Measurements from ENCODE around the gene TMED10. TPM values are rescaled to one million over a fixed set of nuclear protein-coding genes. Genes with fewer than 3 reads are reported as not detected.
"Not testable (repeated sequence)": the region's sequence is repeated elsewhere in the genome, so short reads cannot be mapped to it uniquely, and the experiment has no call there.

Gene TMED10
- total RNA-seq, 1 donor from 2014 or later: 122 TPM

DNA sequence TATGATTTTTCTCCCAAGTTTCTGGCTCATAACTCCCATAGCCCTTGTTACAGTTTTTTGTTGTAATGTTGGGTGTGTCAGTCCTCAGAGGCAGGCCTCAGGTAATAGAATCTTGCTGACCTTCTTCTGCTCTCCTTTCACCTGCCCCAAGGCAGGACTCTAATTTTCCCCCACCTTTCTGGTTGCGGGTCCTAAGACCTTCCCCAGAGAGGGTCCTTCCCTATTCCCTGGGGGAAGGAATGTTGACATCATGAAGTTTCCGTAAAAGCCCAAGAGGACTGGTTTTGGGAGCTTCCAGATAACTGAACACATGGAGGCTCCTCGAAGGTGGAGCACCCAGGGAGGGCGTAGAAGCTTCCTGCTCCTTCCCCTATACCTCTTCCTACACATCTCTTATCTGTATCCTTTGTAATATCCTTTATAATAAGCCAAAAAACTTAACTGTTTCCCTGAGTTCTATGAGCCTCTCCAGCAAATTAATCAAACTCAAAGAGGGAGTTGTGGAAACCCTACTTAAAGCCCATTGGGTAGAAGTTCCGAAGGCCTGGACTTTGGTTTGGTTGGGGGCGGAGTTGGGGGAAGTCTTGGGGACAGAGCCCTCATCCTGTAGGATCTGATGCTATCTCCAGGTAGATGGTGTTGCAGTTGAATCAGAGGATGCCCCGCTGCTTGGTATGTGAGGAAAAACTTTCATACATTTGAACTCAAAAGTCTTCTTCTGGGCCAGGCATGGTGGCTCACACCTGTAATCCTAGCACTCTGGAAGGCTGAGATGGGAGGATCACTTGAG lies 9.0 kb upstream of the TMED10 start:
- TF ChIP-seq, protein P1, sequence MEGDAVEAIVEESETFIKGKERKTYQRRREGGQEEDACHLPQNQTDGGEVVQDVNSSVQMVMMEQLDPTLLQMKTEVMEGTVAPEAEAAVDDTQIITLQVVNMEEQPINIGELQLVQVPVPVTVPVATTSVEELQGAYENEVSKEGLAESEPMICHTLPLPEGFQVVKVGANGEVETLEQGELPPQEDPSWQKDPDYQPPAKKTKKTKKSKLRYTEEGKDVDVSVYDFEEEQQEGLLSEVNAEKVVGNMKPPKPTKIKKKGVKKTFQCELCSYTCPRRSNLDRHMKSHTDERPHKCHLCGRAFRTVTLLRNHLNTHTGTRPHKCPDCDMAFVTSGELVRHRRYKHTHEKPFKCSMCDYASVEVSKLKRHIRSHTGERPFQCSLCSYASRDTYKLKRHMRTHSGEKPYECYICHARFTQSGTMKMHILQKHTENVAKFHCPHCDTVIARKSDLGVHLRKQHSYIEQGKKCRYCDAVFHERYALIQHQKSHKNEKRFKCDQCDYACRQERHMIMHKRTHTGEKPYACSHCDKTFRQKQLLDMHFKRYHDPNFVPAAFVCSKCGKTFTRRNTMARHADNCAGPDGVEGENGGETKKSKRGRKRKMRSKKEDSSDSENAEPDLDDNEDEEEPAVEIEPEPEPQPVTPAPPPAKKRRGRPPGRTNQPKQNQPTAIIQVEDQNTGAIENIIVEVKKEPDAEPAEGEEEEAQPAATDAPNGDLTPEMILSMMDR (conservative IDR thresholded peaks at IDR 0.05; ENCODE audit: low read depth, low read length): no peak
- DNase-seq (ENCODE audit: low read depth): no peak
- no peak overlapping the region for H3K4me3 ChIP-seq (ENCODE audit: low read depth, low read length)

DNA sequence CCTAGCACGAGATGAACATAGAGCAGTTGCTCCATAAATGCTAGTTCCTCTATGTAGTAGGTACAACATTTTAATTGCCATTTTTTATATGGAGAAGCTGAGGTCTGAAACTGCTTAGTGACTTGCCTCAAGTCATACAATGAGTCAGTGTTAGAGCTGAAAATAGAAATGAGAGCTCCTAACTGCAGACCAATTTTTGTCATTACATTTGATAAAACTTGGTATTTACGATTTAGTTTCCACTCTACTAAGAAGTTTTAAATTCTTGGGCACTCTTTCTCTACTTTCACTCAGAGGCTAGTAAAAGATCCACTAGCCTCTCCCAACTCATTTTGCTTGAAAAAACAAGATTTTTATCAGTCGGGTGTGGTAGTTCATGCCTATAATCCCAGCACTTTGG lies 8.1 kb upstream of the TMED10 start:
- TF ChIP-seq, protein P1 (conservative IDR thresholded peaks at IDR 0.05; ENCODE audit: low read depth, low read length): no peak

DNA sequence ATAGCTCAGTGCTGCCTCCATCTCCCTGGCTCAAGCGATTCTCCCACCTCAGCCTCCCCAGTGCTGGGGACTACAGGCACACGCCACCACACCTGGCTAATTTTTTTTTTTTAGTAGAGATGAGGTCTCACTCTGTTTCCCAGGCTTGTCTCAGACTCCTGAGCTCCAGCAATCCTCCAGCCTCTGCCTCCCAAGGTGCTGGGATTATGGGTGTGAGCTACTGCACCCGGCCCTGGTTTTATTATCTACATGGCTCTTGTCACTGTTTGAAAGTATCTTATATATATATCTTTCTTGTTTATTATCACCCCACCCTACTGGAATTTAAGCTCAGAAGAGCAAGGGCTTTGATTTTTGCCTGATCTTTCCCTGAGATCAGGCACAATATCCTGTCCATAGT lies 7.6 kb upstream of the TMED10 start:
- DNase-seq (ENCODE audit: low read depth): no peak

More for the DNA sequence above, 8.1 kb upstream of the TMED10 start:
- DNase-seq (ENCODE audit: low read depth): no peak
- no peak overlapping the region for H3K4me3 ChIP-seq (ENCODE audit: low read depth, low read length)

DNA sequence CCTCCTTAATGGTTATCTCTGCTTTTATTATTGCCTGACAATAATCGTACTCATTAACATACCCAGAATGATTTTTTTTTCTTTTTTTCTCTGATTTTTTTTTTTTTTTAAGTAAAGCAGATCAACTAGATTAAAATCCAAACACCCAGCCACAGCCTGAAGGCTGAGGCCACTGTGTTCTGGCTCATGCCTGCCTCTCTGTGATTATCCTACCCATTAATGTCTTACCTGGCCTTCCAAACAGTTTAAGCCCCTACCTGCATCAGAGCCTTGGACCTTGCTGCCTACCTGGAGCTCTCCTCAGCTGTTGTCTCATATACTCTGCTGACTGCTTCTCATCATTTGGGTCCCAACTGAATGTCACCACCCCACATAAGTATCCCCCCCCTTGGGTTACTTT lies 6.8 kb upstream of the TMED10 start:
- no peak for DNase-seq (ENCODE audit: low read depth)
- no peak overlapping the region for H3K4me3 ChIP-seq (ENCODE audit: low read depth, low read length)
- TF ChIP-seq, protein P1 (conservative IDR thresholded peaks at IDR 0.05; ENCODE audit: low read depth, low read length): no peak

More for the DNA sequence above, 7.6 kb upstream of the TMED10 start:
- TF ChIP-seq, protein P1 (conservative IDR thresholded peaks at IDR 0.05; ENCODE audit: low read depth, low read length): no peak
- H3K4me3 ChIP-seq (ENCODE audit: low read depth, low read length): no peak overlapping the region

DNA sequence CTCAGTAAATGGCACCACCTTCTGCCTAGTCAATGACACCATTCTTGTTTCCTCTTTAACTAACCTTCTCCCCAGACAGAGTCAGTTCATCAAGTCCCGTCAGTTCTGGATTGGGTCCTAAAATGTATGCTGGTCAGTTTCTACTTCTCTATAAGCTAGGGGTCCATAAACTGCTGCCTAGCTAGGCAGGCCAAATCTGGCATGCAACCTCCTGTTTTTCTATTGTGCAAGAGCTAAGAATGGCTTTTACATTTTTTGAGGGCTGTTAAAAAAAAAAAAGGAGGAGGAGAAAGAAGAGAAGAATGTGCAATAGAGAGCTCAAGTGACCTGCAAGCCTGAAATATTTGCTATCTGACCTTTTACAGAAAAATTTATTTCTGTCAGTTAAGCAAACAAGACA lies 6.4 kb upstream of the TMED10 start:
- no peak overlapping the region for H3K4me3 ChIP-seq (ENCODE audit: low read depth, low read length)
- TF ChIP-seq, protein P1 (conservative IDR thresholded peaks at IDR 0.05; ENCODE audit: low read depth, low read length): no peak
- DNase-seq (ENCODE audit: low read depth): no peak

DNA sequence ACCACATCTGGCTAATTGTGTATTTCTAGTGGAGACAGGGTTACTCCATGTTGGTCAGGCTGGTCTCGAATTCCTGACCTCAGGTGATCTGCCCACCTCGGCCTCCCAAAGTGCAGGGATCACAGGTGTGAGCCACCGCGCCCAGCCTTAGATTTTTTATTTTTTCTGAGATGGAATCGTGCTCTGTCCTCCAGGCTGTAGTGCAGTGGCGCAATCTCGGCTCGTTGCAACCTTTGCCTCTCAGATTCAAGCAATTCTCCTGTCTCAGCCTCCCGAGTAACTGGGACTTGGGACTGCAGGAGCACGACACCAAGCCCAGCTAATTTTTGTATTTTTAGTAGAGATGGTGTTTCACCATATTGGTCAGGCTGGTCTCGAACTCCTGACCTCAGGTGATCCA lies 5.8 kb upstream of the TMED10 start:
- not testable (repeated sequence) for H3K4me3 ChIP-seq (ENCODE audit: low read depth, low read length); DNase-seq (ENCODE audit: low read depth)

DNA sequence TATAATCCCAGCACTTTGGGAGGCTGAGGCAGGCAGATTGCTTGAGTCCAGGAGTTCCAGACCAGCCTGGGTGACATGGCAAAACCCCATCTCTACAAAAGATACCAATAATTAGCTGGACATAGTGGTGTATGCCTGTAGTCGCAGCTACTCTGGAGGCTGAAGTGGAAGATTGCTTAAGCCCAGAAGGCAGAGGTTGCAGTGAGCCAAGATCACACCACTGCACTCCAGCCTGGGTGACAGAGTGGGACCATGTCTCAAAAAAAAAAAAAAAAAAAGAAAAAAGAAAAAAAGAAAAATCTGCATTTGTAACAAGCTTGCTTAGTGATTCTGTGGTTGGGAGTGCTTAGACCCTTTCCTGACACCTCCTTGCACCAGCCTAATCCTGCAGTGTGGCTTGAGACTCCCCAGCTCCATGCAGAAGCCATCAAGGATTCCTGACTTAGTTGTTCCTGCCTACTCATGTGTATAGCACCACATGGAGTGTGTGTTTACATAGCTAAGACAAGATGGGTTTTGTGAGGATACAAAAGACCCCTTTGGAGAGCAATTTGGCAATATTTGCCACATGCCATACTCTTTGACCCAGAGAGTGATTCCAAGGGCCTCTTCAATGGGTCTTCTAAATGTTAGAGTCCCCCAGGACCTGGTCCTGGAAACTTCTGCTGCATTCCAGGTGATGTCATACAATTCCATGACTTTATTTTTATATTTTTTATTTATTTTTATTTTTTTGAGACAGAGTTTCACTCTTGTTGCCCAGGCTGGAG lies 5.1 kb upstream of the TMED10 start:
- TF ChIP-seq, protein P1 (conservative IDR thresholded peaks at IDR 0.05; ENCODE audit: low read depth, low read length): no peak
- no peak overlapping the region for H3K4me3 ChIP-seq (ENCODE audit: low read depth, low read length)
- no peak for DNase-seq (ENCODE audit: low read depth)

Data from epithelial cell of proximal tubule (primary cell).